ENCODE measurements around the gene TTC23.

TTC23 gene

GRCh38 chr15:99250857-99251841 is 1.8 kb upstream of the TTC23 start, which contains the start of gene LRRC28:
Gene LRRC28, plus strand, starts transcription at chr15:99251481. Its CDS starts 4,477 bp downstream, at chr15:99255958.
- H3K4me3 ChIP-seq (ENCODE audit: low read depth, low read length): peak within 1 kb of the TSS; percentile 71
- peak; percentile 99 for DNase-seq (ENCODE audit: low read depth, low spot score)
- in situ Hi-C loops (cut with HindIII; ENCODE audit: low sequenced_read_pairs): no loop called here
- no peak for TF ChIP-seq CTCF (IDR thresholded peaks at IDR 0.05; ENCODE audit: low read depth, low read length)

- no peak for DNase-seq (ENCODE audit: low read depth, low spot score)
- H3K4me3 ChIP-seq (ENCODE audit: low read depth, low read length): peak overlapping the region; percentile 67
- in situ Hi-C loops (cut with HindIII; ENCODE audit: low sequenced_read_pairs): no loop called here
- no peak for TF ChIP-seq CTCF (IDR thresholded peaks at IDR 0.05; ENCODE audit: low read depth, low read length)
Observed at GRCh38 chr15:99250494-99250856, 1.1 kb upstream of the TTC23 start.

- in situ Hi-C loops (cut with HindIII; ENCODE audit: low sequenced_read_pairs): no loop called here
- no peak for DNase-seq (ENCODE audit: low read depth, low spot score)
- no peak for TF ChIP-seq CTCF (IDR thresholded peaks at IDR 0.05; ENCODE audit: low read depth, low read length)
- peak overlapping the region; percentile 90 for H3K4me3 ChIP-seq (ENCODE audit: low read depth, low read length)
Observed at GRCh38 chr15:99250001-99250400, 620 bp upstream of the TTC23 start.

GRCh38 chr15:99248000-99248715 is 1.2 kb downstream of the TTC23 start:
- peak overlapping the region; percentile 90 for H3K4me3 ChIP-seq (ENCODE audit: low read depth, low read length)
- DNase-seq (ENCODE audit: low read depth, low spot score): no peak
- no peak for TF ChIP-seq CTCF (IDR thresholded peaks at IDR 0.05; ENCODE audit: low read depth, low read length)
- in situ Hi-C loops (cut with HindIII; ENCODE audit: low sequenced_read_pairs): no loop called here

- in situ Hi-C loops (cut with HindIII; ENCODE audit: low sequenced_read_pairs): no loop called here
- no peak for DNase-seq (ENCODE audit: low read depth, low spot score)
- TF ChIP-seq CTCF (IDR thresholded peaks at IDR 0.05; ENCODE audit: low read depth, low read length): no peak
Observed at GRCh38 chr15:99247062-99247461, 2.3 kb downstream of the TTC23 start.

GRCh38 chr15:99244306-99244705 is 5.1 kb downstream of the TTC23 start:
- TF ChIP-seq CTCF (IDR thresholded peaks at IDR 0.05; ENCODE audit: low read depth, low read length): no peak
- in situ Hi-C loops (cut with HindIII; ENCODE audit: low sequenced_read_pairs): no loop called here
- no peak overlapping the region for H3K4me3 ChIP-seq (ENCODE audit: low read depth, low read length)
- DNase-seq (ENCODE audit: low read depth, low spot score): no peak

More at GRCh38 chr15:99247062-99247461, 2.3 kb downstream of the TTC23 start:
- no peak overlapping the region for H3K4me3 ChIP-seq (ENCODE audit: low read depth, low read length)

All from astrocyte of the spinal cord (primary cell).